A673 (cell line): ENCODE measurements around the gene FES.

Source experiments
- CTCF ChIP-seq: fragments of 300-800, 200-600 bp; sonication (generic); conservative IDR thresholded peaks from 2 replicates; pipeline ENCODE4 v1.5.1; 2017; ENCODE audit warnings: low read depth, mild to moderate bottlenecking, antibody characterized with exemption, low read length, moderate library complexity, mixed read lengths
- EZH2 ChIP-seq: fragments of 200-600 bp; sonication (generic); IDR thresholded peaks from 2 replicates; pipeline ENCODE4 v1.6.1; 2017; ENCODE audit warnings: borderline replicate concordance, low read depth, mild to moderate bottlenecking, mixed read lengths, antibody characterized with exemption, low read length; ENCODE audit not compliant: poor library complexity, severe bottlenecking

GRCh38 chr15:90918835-90919234 is 34.5 kb downstream of the FES start:
- TF ChIP-seq CTCF (no peak), EZH2 (no peak)
